ENCODE data around the gene FNDC10.
A peak's percentile ranks its signal among the peaks of the same experiment; 100 is the strongest.
"Not testable (repeated sequence)": the region's sequence is repeated elsewhere in the genome, so short reads cannot be mapped to it uniquely, and the experiment has no call there.

The FNDC10 gene

DNA sequence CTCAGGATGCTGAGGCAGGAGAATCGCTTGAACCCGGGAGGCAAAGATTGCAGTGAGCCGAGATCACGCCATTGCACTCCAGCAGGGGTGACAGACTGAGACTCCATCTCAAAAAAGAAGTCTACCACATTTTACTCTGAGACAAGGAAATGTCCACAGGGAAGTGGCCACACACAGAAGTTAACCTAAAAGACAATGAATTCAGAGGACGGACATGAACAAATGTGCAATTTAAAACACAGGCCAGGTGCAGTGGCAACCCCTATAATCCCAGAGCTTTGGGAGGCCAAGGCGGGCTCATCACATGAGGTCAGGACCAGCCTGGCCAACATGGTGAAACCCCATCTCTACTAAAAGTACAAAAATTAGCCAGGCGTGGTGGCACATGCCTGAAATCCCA is 42.2 kb downstream of the FNDC10 start:
- H3K27ac Mint-ChIP-seq, H3K4me3 Mint-ChIP-seq, ATAC-seq, DNase-seq, H3K27me3 Mint-ChIP-seq, H3K9me3 Mint-ChIP-seq: not testable (repeated sequence)
- peaks cover 31% of the 10 kb centered on the region for H3K4me1 Mint-ChIP-seq

DNA sequence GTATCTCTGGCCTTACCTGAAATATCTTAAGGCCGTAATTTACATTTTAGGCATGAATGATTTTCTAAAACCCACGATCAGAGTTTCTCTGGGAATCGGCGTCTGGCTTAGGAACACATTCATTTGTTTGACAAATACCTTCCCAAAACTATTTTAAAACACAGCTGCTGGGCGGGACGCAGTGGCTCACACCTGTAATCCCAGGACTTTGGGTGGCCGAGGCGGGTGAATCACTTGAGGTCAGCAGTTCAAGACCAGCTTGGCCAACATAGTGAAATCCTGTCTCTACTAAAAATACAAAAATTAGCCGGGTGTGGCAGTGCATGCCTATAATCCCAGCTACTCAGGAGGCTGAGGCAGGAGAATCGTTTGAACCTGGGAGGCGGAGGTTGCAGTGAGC is 43.0 kb downstream of the FNDC10 start:
- H3K9me3 Mint-ChIP-seq, ATAC-seq, DNase-seq, H3K4me3 Mint-ChIP-seq, H3K27ac Mint-ChIP-seq, H3K27me3 Mint-ChIP-seq: not testable (repeated sequence)
- peaks cover 29% of the 10 kb centered on the region for H3K4me1 Mint-ChIP-seq

DNA sequence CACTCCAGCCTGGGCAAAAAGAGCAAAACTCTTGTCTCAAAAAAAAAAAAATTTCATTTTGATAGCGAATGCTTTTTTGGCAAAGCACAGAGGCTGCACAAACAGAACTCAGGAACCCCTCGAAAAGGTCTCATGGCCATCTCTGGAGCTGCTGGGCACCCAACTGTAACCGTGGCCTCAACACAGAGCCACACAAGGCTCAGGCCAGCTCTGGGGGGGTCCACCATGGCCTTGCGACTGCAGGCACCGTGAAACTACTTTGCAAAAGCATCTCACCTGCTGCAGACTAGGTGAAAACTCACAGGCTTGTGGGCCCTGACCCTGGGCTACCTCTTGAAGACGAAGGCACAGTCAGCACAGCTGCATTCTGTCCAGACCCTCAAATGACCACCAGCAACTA is 43.4 kb downstream of the FNDC10 start:
- no peak for DNase-seq
- peaks cover 29% of the 10 kb centered on the region for H3K4me1 Mint-ChIP-seq
- no peaks in the 10 kb centered on the region for H3K9me3 Mint-ChIP-seq
- no peak for ATAC-seq
- no peak overlapping the region for H3K27ac Mint-ChIP-seq
- H3K4me3 Mint-ChIP-seq, result no peak overlapping the region
- H3K27me3 Mint-ChIP-seq, result no peaks in the 10 kb centered on the region

GRCh38 chr1:1554926-1555915 is 44.7 kb downstream of the FNDC10 start:
- DNase-seq, result no peak
- Mint-ChIP-seq H3K27ac (peak overlapping the region in 1 of 2 donors; percentile 67), H3K4me1 (peaks cover 30% of the 10 kb centered on the region), H3K9me3 (no peaks in the 10 kb centered on the region), H3K27me3 (no peaks in the 10 kb centered on the region), H3K4me3 (no peak overlapping the region)
- ATAC-seq, result no peak

DNA sequence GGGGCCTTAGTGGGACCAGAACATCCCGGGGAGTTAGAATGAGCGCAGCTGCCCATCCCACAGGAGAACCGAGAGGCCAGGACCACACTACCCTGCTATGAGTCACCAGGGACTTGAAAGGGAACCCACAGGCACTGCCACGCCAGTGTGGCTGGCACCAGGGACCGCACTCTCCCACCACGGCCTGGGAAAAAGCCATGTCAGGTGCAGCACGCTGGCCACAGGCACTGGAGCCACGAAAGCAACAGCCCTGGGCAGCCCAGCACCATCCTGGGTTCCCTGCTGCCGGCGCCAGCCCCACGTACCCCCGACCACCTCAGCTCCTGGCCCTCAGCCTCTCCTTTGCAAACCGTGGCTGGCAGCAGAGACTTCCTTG is 45.4 kb downstream of the FNDC10 start:
- H3K27me3 Mint-ChIP-seq, result no peaks in the 10 kb centered on the region
- H3K9me3 Mint-ChIP-seq, result no peaks in the 10 kb centered on the region
- peaks cover 30% of the 10 kb centered on the region for H3K4me1 Mint-ChIP-seq
- DNase-seq (no peak), ATAC-seq (no peak)
- H3K4me3 Mint-ChIP-seq, result no peak overlapping the region
- peak overlapping the region in 1 of 2 donors; percentile 67 for H3K27ac Mint-ChIP-seq

DNA sequence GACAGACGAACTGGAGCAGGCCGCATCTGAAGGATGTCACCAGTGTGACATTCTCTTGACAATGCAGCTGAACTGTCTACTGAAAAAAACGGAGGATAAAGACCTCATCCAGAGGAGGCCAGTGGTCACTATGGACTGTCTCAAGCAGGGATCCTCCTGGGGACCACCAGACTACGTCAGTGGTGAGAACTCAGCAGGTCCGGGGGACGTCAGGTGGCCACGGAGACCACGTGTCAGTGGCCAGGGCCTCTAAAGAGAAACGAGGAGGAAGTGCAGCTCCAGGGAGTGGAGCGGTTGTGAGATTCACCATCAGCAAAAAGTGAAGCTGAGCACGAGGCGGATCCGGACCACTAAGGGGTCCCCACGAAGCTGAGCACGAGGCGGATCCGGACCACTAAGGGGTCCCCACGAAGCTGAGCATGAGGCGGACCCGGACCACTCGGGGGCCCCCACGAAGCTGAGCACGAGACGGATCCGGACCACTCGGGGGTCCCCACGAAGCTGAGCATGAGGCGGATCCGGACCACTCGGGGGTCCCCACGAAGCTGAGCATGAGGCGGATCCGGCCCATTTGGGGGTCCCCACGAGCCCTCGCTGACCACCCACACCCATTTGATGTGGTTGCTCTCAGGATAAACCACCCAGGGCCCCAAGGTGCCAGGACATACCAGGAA is 46.0 kb downstream of the FNDC10 start:
- peaks cover 28% of the 10 kb centered on the region for H3K4me1 Mint-ChIP-seq
- H3K27me3 Mint-ChIP-seq, result no peaks in the 10 kb centered on the region
- no peaks in the 10 kb centered on the region for H3K9me3 Mint-ChIP-seq
- H3K4me3 Mint-ChIP-seq, result no peak overlapping the region
- ATAC-seq, result no peak
- no peak for DNase-seq
- H3K27ac Mint-ChIP-seq, result no peak overlapping the region

DNA sequence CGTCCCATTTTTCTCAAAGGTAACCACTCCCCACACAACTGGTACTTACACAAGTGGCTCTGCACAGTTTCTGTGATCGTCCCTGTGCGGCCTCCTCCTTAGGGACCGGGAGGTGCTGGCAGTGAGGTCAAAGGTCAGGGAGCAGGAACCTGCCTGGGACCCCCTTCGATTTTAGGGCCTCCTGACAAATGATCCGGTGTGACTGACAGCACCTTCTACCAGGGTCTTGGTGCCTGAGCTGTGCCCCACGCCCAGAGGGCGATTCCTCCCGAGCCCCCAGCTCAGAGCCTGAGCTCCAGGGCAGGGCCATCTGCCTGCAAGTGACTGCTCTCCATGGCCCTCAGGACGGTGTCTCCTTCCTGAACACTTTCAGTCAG is 47.7 kb downstream of the FNDC10 start:
- no peak for DNase-seq
- no peaks in the 10 kb centered on the region for H3K27me3 Mint-ChIP-seq
- no peaks in the 10 kb centered on the region for H3K9me3 Mint-ChIP-seq
- no peak overlapping the region for H3K4me3 Mint-ChIP-seq
- peaks cover 23% of the 10 kb centered on the region for H3K4me1 Mint-ChIP-seq
- H3K27ac Mint-ChIP-seq, result peak overlapping the region in 1 of 2 donors; percentile 59
- no peak for ATAC-seq

- Mint-ChIP-seq H3K4me3 (no peak overlapping the region), H3K4me1 (peaks cover 23% of the 10 kb centered on the region), H3K9me3 (no peaks in the 10 kb centered on the region), H3K27ac (peak overlapping the region in 1 of 2 donors; percentile 66), H3K27me3 (no peaks in the 10 kb centered on the region)
- no peak for DNase-seq
- ATAC-seq, result peak; percentile 23
Measured at GRCh38 chr1:1551524-1552262, 48.2 kb downstream of the FNDC10 start.

DNA sequence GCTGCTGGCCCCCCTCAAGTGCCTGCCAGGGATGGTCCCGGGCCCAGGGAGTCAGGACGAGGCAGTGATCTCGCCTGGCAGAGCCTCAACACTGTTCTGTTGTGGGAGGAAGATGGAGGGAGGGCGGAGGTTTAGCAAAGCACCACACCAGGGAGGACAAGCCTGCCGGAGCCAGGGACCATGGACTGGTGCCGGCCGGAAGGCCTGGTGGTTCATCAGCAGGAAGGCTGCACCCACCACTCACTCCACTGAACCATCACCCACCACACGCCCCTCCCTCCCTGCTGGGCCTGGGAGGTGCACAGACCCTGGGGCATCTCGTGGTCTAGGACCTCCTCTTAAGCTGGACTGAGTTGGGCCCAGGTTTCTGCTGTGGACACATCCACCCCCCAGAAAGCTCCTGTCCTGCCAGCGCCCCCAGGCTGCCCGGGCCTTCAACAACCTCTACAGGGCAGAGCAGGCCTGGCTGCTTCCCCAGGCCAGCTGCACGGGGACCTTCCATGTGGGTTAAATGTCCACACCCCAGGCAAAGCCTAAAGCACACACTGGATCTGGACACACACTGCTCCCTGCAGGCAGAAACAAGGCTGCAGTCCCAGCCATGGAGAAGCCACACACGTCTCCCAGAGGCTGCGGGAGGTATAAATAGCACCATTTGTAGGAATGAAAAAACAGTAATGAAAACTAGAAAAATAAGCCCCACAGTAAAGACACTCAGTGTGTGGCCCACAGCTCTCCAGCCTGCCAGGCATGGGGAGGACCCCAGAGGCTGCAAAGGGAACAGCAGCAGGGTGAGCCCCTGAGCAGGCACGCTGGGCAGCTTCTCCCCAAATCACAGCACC is 49.1 kb downstream of the FNDC10 start:
- Mint-ChIP-seq H3K9me3 (no peaks in the 10 kb centered on the region), H3K4me1 (peaks cover 23% of the 10 kb centered on the region), H3K27ac (no peak overlapping the region), H3K27me3 (no peaks in the 10 kb centered on the region), H3K4me3 (no peak overlapping the region)
- ATAC-seq (peak; percentile 45), DNase-seq (no peak)

- Mint-ChIP-seq H3K27me3 (no peaks in the 10 kb centered on the region), H3K4me1 (peaks cover 20% of the 10 kb centered on the region), H3K4me3 (no peak overlapping the region), H3K27ac (no peak overlapping the region), H3K9me3 (no peaks in the 10 kb centered on the region)
- DNase-seq (no peak), ATAC-seq (no peak)
Measured at GRCh38 chr1:1550087-1550486, 49.8 kb downstream of the FNDC10 start.

GRCh38 chr1:1548591-1548990 is 51.3 kb downstream of the FNDC10 start:
- Mint-ChIP-seq H3K27ac (no peak overlapping the region), H3K4me1 (peaks cover 8% of the 10 kb centered on the region), H3K27me3 (no peaks in the 10 kb centered on the region), H3K9me3 (no peaks in the 10 kb centered on the region), H3K4me3 (no peak overlapping the region)
- DNase-seq (no peak), ATAC-seq (no peak)
